Right lobe of liver (tissue), 6 donors: ENCODE results near the gene MPDZ. TPM values are rescaled to one million over a fixed set of nuclear protein-coding genes. Genes with fewer than 3 reads are reported as not detected.

Experiments
- ATAC-seq, 4 donors: fragments of 200-7000 bp; cut with Tn5 transposase; one replicate each; pipeline ENCODE4 v1.9.1; 2020; ENCODE audit warnings: mild to moderate bottlenecking in 4 of 4, moderate library complexity in 4 of 4
- DNase-seq, 3 donors: peaks; one replicate each; pipeline ENCODE4 v3.0.0-alpha.2; 2020
- H3K27ac ChIP-seq, 3 donors: fragments of 200-600 bp; one replicate each; pipeline ENCODE4 v1.8.0; 2022
- H3K27me3 ChIP-seq, 2 donors: fragments of 200-600 bp; one replicate each; pipeline ENCODE4 v1.8.0; 2022
- H3K36me3 ChIP-seq, 4 donors: fragments of 200-600 bp; sonication (generic) in 1 of 4; one replicate each; pipeline versions ENCODE4 v1.5.1 to v1.8.0; 2017 to 2022; ENCODE audit warnings: control low read depth in 1 of 4
- H3K4me1 ChIP-seq, 4 donors: fragments of 200-600 bp; sonication (generic) in 1 of 4; one replicate each; pipeline versions ENCODE4 v1.5.1 to v1.8.0; 2017 to 2022; ENCODE audit warnings: control low read depth in 1 of 4
- H3K4me3 ChIP-seq, 3 donors: fragments of 200-600 bp; one replicate each; pipeline ENCODE4 v1.8.0; 2022
- H3K9me3 ChIP-seq, 4 donors: fragments of 200-600 bp; sonication (generic) in 1 of 4; one replicate each; pipeline versions ENCODE4 v1.5.1 to v1.8.0; 2017 to 2022; ENCODE audit warnings: control low read depth in 1 of 4
- CTCF ChIP-seq, 4 donors: fragments of 200-600 bp in 3 of 4; fragments of 450-650 bp in 1 of 4; IDR thresholded peaks; one replicate each; pipeline versions ENCODE4 v1.5.1 to v1.8.0; 2016 to 2022; ENCODE audit warnings: antibody characterized with exemption in 4 of 4, mild to moderate bottlenecking in 2 of 4
- POLR2A ChIP-seq: fragments of 450-650 bp; IDR thresholded peaks from one replicate; pipeline ENCODE4 v1.6.1; 2017; ENCODE audit warnings: antibody characterized with exemption, mild to moderate bottlenecking
- WGBS: methylation state at CpG from one replicate; pipeline ENCODE4 v1.1.6; 2018; ENCODE audit warnings: low coverage, low lambda C conversion rate; ENCODE audit not compliant: insufficient coverage; ENCODE audit errors: missing lambda C conversion rate; 5-methylcytosine and 5-hydroxymethylcytosine counted together
- intact Hi-C, 2 donors: fragments of 100-400 bp; cut with DNase I; formaldehyde crosslinking; loops; one replicate each; pipeline versions ENCODE4 v1.11.2 to v1.14.1; 2022
- total RNA-seq, 6 experiments: library from RNA; depleted of rRNA in 2 of 6; stranded (reverse); fragments of >200 nt in 2 of 6; fragmentation: NEBNext Ultra II Directional in 3 of 6; extraction: Animal tissue kit (Norgen Biotek cat#: 25700) in 3 of 6; gene quantifications; one replicate each; pipeline versions ENCODE4 v1.1.0 to v1.2.4, GENCODE V29; 2016 to 2023
- donor health status: DM: no; HTN: yes; CAD: no.
- donor health status: DM: no; HTN: no; CAD: no.
- donor health status: DM: no; HTN: no; CAD: no.
- donor health status: DM: no; HTN: yes; CAD: no.
- donor health status: DM: no; HTN: yes; CAD: no.

The MPDZ gene
- total RNA-seq, 6 experiments from 2014 or later: 29.3 to 62.8 (median 49.3) TPM

DNA sequence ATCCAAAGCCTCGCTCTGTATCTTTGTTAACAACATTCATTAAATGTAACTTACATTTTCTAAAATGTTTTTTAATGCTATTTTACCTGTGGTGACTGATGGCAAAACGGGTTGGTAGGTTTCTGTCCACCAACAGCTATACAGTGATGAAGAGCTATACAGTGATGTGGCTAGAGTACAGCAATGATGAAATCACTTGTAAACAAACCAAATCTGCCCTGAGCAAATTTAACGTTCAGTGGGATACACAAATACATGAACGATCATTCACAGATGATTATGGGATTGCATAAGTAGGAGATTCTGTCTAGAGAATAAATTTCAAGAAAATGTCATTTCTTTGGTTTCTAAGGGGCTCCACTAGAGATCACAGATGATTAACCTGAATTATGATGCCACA, 132.7 kb downstream of the MPDZ start:
- peaks cover 0 to 11% (median 0%) of the 10 kb centered on the region in 4 donors for H3K4me1 ChIP-seq
- TF ChIP-seq CTCF (IDR thresholded peaks at IDR 0.05) (no peak), POLR2A (no peak)
- intact Hi-C loops: no loop called here
- 67% methylated on average over 4 of the region's 4 CpGs for WGBS
- peaks cover 0 to 5% (median 0%) of the 10 kb centered on the region in 4 donors for H3K36me3 ChIP-seq
- H3K9me3 ChIP-seq: no peaks in the 10 kb centered on the region
- ATAC-seq (peak in 2 of 4 donors; percentile 35 to 48), DNase-seq (no peak)
- no peak overlapping the region for H3K4me3 ChIP-seq
- H3K27me3 ChIP-seq: no peaks in the 10 kb centered on the region
- H3K27ac ChIP-seq: no peak overlapping the region

DNA sequence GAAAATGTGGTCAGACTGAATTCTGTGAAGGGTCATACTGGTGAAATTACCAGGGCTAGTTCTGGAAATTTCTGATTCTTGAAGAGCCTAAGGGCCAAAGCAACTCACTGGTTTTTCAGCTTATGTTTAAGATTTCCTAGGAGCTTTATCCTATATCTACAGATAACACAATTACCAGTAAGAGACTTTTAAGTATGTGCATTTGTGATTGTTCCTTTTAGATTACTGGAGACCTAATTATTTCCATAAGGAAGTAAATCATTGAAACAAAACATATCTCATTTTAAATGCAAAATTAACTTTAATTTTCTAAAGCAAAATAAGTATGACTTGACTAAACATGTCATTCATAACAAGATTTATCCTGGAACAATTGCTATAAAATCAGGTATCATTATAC, 134.2 kb downstream of the MPDZ start:
- Histone ChIP-seq H3K4me1 (peaks cover 0 to 11% (median 2%) of the 10 kb centered on the region in 4 donors), H3K9me3 (no peaks in the 10 kb centered on the region), H3K4me3 (no peak overlapping the region), H3K27ac (no peak overlapping the region), H3K27me3 (no peaks in the 10 kb centered on the region), H3K36me3 (peaks cover 0 to 5% (median 0%) of the 10 kb centered on the region in 4 donors)
- DNase-seq (no peak), ATAC-seq (no peak)
- intact Hi-C loops: no loop called here
- TF ChIP-seq POLR2A: no peak
- no peak for TF ChIP-seq CTCF (IDR thresholded peaks at IDR 0.05)

DNA sequence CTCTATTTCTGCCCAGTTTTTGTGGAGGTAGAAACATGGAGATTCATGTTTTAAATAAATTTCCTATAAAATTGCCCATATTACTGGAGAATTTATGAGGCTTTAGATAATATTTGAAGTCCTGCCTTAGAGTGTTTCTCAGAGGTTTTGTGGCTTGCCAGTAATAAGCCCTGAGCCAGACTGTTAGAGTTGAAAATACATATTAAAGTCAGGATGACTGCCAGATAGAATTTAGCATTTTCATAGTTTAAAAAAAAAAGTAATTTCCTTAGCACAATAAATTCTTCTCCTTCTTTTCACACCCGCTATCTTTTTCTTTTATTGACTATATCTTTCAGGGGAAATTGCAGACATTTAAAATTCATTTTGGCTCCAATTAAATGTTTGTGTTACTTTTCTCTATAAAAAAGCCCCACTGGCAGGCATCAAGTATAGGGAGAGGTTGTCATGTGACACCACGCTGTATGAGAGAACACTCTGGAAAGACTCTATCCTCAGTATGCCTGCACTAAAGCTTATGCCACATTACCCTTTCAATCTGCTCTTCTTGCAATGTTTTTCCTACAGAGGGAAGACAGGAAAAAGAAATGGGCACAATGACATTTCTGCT, 135.2 kb downstream of the MPDZ start:
- WGBS: 65% methylated on average over 2 of the region's 2 CpGs
- Histone ChIP-seq H3K4me1 (peaks cover 0 to 6% (median 2%) of the 10 kb centered on the region in 4 donors), H3K27ac (peak overlapping the region in 1 of 3 donors; percentile 2), H3K27me3 (no peaks in the 10 kb centered on the region), H3K9me3 (no peaks in the 10 kb centered on the region), H3K4me3 (no peak overlapping the region), H3K36me3 (peaks cover 0 to 8% (median 3%) of the 10 kb centered on the region in 4 donors)
- ATAC-seq: no peak
- intact Hi-C loops: no loop called here
- TF ChIP-seq POLR2A (no peak), CTCF (IDR thresholded peaks at IDR 0.05) (no peak)
- DNase-seq: no peak

- 80% methylated on average over 5 of the region's 5 CpGs for WGBS
- H3K4me1 ChIP-seq: peaks cover 0 to 5% (median 2%) of the 10 kb centered on the region in 4 donors
- H3K27me3 ChIP-seq: no peaks in the 10 kb centered on the region
- no peak for DNase-seq
- intact Hi-C loops: no loop called here
- H3K4me3 ChIP-seq: no peak overlapping the region
- H3K27ac ChIP-seq: no peak overlapping the region
- ATAC-seq: no peak
- H3K36me3 ChIP-seq: peaks cover 0 to 17% (median 7%) of the 10 kb centered on the region in 4 donors
- H3K9me3 ChIP-seq: no peaks in the 10 kb centered on the region
- TF ChIP-seq CTCF (IDR thresholded peaks at IDR 0.05): no peak
- TF ChIP-seq POLR2A: no peak
These were observed 136.2 kb downstream of the MPDZ start for GRCh38 chr9:13143281-13143680.
